Right renal cortex interstitium (tissue), 3 donors: ENCODE data around the gene CD177. TPM values are rescaled to one million over a fixed set of nuclear protein-coding genes. Genes with fewer than 3 reads are reported as not detected.
"Not testable (repeated sequence)": the region's sequence is repeated elsewhere in the genome, so short reads cannot be mapped to it uniquely, and the experiment has no call there.

ENCODE experiments used
- DNase-seq, 3 donors: peaks; one replicate each; pipeline ENCODE4 v3.0.0-alpha.2; 2013; ENCODE audit warnings: low read depth in 3 of 3, low spot score in 2 of 3
- polyA plus RNA-seq, 3 donors: library from polyadenylated mRNA; unstranded; fragments of 120-200 nt; gene quantifications; one replicate each; pipeline ENCODE4 v1.2.1, GENCODE V29; 2013; ENCODE audit not compliant: insufficient read length in 3 of 3

Gene CD177, protein sequence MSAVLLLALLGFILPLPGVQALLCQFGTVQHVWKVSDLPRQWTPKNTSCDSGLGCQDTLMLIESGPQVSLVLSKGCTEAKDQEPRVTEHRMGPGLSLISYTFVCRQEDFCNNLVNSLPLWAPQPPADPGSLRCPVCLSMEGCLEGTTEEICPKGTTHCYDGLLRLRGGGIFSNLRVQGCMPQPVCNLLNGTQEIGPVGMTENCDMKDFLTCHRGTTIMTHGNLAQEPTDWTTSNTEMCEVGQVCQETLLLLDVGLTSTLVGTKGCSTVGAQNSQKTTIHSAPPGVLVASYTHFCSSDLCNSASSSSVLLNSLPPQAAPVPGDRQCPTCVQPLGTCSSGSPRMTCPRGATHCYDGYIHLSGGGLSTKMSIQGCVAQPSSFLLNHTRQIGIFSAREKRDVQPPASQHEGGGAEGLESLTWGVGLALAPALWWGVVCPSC
- polyA plus RNA-seq: under 1 TPM in 2 of 3 donors, not detected in 1; 0.28 to 0.40 TPM

- no peak for DNase-seq
Measured at GRCh38 chr19:43353606-43354304, at the start of gene CD177. Gene CD177, plus strand, starts transcription at chr19:43353686. Its CDS starts 29 bp downstream, at chr19:43353715.

- DNase-seq: no peak
Measured at GRCh38 chr19:43305642-43306041, 47.8 kb upstream of the CD177 start.

- DNase-seq: no peak
Measured at GRCh38 chr19:43306097-43306496, 47.4 kb upstream of the CD177 start.

DNA sequence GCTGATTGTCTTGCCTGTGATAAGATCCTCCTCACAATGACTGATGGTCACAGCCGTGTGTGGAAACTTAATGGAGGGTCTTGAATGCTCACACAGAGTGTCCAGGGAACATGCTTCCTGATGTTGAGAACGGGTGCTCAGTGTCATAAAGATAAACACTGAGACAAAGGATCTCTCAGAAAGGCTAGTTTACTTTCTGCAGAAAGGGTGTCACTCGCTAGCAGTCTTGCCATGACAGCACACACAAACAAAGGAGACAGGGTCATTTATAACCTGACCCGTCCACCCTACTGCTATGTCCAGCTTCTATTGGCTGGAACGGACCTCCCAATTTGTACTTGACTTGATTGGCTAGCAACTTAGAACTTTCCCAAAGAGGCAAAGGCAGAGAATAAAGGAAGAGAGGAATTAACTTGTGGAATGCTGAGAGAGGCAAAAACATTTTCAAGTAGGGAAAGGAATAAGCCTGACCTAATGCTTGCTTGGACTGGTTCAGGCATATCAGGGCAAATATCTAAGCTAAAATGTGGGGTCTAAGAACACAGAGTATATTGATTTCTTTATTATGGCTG, 45.2 kb upstream of the CD177 start:
- no peak for DNase-seq

DNA sequence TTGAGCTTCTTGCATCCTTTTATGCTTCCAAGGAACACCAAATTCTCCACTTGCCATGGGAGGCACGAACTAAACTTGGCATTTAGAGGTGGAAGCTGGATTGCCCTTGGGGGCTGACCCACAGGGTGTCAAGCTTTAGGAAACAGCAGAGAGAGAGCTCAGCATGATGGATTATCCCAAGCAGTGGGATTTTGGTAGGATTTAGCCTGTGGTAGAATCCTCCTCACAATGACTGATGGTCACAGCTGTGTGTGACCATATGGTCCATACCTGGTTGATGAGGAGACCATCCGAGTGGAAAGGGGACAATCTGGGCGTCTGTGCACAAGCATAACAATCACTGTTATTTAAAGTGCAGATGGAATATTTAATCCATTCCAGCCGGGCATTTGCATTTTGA, 44.0 kb upstream of the CD177 start:
- no peak for DNase-seq

DNA sequence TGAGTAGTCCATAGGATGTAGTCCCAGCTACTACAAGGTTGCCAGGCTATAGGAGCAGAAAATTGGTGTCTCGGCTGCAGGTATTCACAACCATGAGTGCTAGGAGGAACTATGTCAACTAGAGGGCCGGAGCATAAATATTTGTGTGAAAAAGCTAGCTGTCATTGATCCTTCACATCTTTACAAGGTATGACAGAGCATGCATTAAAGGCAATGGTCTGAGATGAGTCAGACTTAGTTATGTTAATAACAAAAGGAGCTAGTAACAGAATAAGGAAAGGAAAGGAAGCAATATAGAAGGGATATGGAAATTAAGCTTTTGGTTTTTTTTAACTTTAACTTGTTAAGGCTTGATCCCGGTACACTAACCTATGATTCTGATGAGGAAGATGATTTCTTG, 43.3 kb upstream of the CD177 start:
- DNase-seq: no peak

DNA sequence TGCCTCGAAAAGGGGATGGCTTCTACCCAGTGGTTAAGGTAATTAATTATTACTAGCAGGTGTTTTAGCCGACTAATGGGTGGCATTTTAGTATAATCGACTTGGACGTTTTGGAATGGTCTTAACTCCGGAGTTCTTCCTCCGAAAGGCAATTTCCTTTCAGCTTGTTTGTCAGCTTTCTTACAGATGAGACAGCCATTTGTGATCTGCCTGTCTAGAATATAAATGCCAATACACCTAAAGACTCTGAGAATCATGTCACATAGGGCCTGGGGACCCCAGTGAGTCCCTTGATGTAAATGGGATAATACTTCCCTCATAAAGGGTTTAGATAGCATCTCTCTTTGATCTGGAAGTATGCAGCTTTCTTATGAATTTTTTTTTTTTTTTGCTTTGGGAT, 42.2 kb upstream of the CD177 start:
- no peak for DNase-seq

GRCh38 chr19:43311706-43312105, 41.8 kb upstream of the CD177 start:
- no peak for DNase-seq

DNA sequence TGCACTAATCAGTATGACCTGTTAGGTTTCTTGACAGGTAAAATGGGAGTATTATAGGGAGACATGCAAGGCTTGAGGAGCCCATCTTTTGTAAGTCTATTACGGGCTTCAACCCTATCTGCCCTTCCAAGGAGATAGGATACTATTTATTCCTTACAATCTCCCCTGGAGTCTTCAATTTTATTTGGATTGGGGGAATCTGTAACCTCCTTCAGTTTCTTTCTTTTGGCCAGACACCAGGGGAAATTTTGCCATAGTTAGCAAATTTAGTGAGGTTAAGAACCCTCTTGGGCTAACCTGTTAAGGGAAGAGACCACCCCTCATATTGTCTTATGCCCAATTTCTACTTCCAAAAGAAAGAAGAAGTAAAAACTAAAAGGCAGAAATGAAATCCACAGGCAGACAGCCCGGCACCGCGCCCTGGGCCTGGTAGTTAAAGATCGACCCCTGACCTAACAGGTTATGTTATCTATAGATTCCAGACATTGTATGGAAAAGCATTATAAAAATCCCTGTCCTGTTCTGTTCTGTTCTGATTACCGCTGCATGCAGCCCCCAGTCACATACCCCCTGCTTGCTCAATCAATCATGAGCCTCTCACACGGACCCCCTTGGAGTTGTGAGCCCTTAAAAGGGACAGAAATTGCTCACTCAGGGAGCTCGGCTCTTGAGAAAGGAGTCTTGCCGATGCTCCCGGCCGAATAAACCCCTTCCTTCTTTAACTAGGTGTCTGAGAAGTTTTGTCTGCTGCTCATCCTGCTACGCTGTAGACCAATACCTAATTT, 39.6 kb upstream of the CD177 start:
- DNase-seq: no peak

GRCh38 chr19:43315851-43316250, 37.6 kb upstream of the CD177 start:
- DNase-seq: no peak

GRCh38 chr19:43316591-43317319, 36.7 kb upstream of the CD177 start:
- DNase-seq: no peak

DNA sequence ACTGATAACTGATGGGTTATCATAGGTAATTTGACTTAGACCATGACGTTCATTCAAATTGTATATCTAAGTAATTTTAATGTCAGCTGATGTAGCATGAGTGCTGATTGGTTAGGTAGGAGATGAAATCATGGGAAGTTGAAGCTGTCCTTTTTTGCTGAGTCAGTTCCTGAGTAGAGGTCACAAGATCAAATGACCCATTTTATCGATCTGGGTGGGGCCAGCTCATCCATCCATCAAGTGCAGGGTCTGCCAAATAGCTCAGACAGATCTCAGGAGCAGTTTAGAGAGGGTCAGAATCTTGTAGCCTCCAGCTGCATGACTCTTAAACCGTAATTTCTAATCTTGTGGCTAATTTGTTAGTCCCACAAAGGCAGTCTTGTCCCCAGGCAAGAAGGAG, 35.3 kb upstream of the CD177 start:
- no peak for DNase-seq

GRCh38 chr19:43318796-43319314, 34.6 kb upstream of the CD177 start:
- no peak for DNase-seq

DNA sequence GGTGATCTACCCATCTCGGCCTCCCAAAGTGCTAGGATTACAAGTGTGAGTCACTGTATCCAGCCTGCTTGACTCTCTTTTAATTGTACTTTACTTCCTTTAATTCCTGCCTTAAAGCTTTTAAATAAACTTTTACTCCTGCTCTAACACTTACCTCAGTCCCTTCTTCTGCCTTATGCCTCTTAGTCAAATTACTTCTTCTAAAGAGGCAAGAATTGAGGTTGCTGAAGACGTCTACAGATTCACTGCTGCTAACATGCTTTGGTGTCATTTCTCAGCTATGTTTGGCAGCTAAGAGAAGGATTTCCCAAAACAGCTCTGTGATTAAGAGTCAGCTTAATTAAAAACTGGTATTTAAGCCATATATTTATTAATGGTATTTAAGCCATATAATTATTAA, 32.9 kb upstream of the CD177 start:
- DNase-seq: no peak

GRCh38 chr19:43326761-43327160, 26.7 kb upstream of the CD177 start:
- DNase-seq: not testable (repeated sequence)

DNA sequence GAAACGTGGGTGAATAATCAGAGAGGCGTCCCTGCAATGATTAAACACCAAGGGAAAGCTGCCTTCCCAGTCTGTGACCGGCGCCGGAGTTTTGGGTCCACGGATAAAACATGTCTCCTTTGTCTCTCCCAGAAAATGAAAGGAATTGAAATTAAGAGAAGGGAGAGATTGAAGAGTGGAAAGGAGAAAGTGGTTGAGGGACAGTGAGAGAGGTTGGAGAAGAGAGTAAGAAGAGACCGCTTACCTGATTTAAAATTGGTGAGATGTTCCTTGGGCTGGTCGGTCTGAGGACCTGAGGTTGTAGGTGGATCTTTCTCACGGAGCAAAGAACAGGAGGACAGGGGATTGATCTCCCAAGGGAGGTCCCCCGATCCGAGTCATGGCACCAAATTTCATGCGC, 24.9 kb upstream of the CD177 start:
- not testable (repeated sequence) for DNase-seq

DNA sequence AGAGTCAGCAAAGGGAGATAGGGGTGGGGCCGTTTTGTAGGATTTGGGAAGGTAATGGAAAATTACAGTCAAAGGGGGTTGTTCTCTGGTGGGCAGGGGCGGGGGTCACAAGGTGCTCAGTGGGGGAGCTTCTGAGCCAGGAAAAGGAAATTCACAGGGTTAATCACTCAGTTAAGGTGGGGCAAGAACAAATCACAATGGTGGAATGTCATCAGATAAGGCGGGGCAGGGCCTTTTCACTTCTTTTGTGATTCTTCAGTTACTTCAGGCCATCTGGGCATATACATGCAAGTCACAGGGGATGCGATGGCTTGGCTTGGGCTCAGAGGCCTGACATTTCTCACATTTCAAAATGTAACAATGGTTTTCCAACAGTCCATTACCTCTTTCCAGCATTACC, 24.4 kb upstream of the CD177 start:
- not testable (repeated sequence) for DNase-seq

DNA sequence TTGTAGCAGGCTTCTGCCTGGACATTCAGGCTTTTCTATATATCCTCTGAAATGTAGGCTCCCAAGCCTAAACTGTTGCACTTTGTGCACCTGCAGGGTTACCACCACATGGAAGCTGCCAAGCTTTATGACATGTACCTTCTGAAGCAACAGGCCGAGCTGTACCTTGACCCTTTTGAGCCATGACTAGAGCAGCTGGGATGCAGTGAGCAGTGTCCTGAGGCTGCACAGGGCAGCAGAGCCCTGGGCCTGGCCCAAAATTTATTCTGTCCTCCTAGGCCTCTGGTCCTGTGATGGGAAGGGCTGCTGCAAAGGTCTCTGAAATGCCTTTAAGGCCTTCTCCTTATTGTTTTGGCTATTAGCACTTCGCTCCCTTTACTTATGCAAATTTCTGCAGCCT, 23.5 kb upstream of the CD177 start:
- no peak for DNase-seq

- DNase-seq: no peak
Measured at GRCh38 chr19:43330726-43331434, 22.6 kb upstream of the CD177 start.
